Stomach smooth muscle (tissue), 2 donors: Measurements from ENCODE around the gene CABLES2.

Experiments used
- H3K27ac ChIP-seq: one replicate; pipeline ENCODE4 v1.7.0; 2013; ENCODE audit warnings: mild to moderate bottlenecking, low read length, inconsistent platforms
- H3K27me3 ChIP-seq, 2 donors: one replicate each; pipeline ENCODE4 v1.7.0; 2013; ENCODE audit warnings: low read length in 2 of 2; ENCODE audit not compliant: insufficient read depth in 2 of 2, control insufficient read depth in 1 of 2
- H3K36me3 ChIP-seq, 2 donors: one replicate each; pipeline ENCODE4 v1.7.0; 2013; ENCODE audit warnings: low read length in 2 of 2; ENCODE audit not compliant: control insufficient read depth in 2 of 2, insufficient read depth in 2 of 2
- H3K4me1 ChIP-seq: one replicate; pipeline ENCODE4 v1.7.0; 2013; ENCODE audit warnings: low read length; ENCODE audit not compliant: control insufficient read depth, insufficient read depth
- H3K4me3 ChIP-seq, 2 donors: one replicate each; pipeline ENCODE4 v1.7.0; 2013; ENCODE audit warnings: low read length in 2 of 2
- H3K9ac ChIP-seq, 2 donors: one replicate each; pipeline ENCODE4 v1.7.0; 2013; ENCODE audit warnings: low read length in 2 of 2, mild to moderate bottlenecking in 1 of 2
- H3K9me3 ChIP-seq, 2 donors: one replicate each; pipeline ENCODE4 v1.7.0; 2013; ENCODE audit warnings: low read length in 2 of 2; ENCODE audit not compliant: control insufficient read depth in 2 of 2
- donor health status: healthy.
- donor health status: Pancreatic carcinoma.

Gene CABLES2

GRCh38 chr20:62386383-62387218 lies 20.5 kb downstream of the CABLES2 start, which contains the start of gene RPS21:
RPS21 (plus strand) TSS chr20:62387103; CDS start chr20:62387339, 236 bp downstream.
- no peaks in the 10 kb centered on the region for H3K9me3 ChIP-seq
- peaks cover 26% of the 10 kb centered on the region for H3K4me1 ChIP-seq
- peak within 1 kb of the TSS; percentile 95 for H3K4me3 ChIP-seq
- no peaks in the 10 kb centered on the region for H3K27me3 ChIP-seq
- H3K9ac ChIP-seq: peak within 1 kb of the TSS; percentile 93
- H3K36me3 ChIP-seq: peaks cover 10 to 25% of the 10 kb centered on the region in 2 donors
- H3K27ac ChIP-seq: peak within 1 kb of the TSS; percentile 85

GRCh38 chr20:62382306-62383198 lies 24.5 kb downstream of the CABLES2 start:
- Histone ChIP-seq H3K27me3 (no peaks in the 10 kb centered on the region), H3K4me3 (no peak overlapping the region), H3K27ac (no peak overlapping the region), H3K4me1 (peaks cover 48% of the 10 kb centered on the region), H3K9ac (no peak overlapping the region), H3K9me3 (no peaks in the 10 kb centered on the region), H3K36me3 (no peaks in the 10 kb centered on the region)

GRCh38 chr20:62381842-62382241 lies 25.2 kb downstream of the CABLES2 start:
- Histone ChIP-seq H3K9ac (no peak overlapping the region), H3K4me1 (peaks cover 52% of the 10 kb centered on the region), H3K27ac (peak overlapping the region; percentile 53), H3K27me3 (no peaks in the 10 kb centered on the region), H3K36me3 (no peaks in the 10 kb centered on the region), H3K4me3 (no peak overlapping the region), H3K9me3 (no peaks in the 10 kb centered on the region)

- Histone ChIP-seq H3K4me3 (no peak overlapping the region), H3K27ac (peak overlapping the region; percentile 53), H3K9me3 (no peaks in the 10 kb centered on the region), H3K36me3 (no peaks in the 10 kb centered on the region), H3K4me1 (peaks cover 56% of the 10 kb centered on the region), H3K27me3 (no peaks in the 10 kb centered on the region), H3K9ac (no peak overlapping the region)
Observed at GRCh38 chr20:62381202-62381797, 25.8 kb downstream of the CABLES2 start.

GRCh38 chr20:62378215-62378614 lies 28.9 kb downstream of the CABLES2 start:
- no peak overlapping the region for H3K9ac ChIP-seq
- no peaks in the 10 kb centered on the region for H3K27me3 ChIP-seq
- peak overlapping the region in 1 of 2 donors; percentile 29 for H3K4me3 ChIP-seq
- H3K36me3 ChIP-seq: no peaks in the 10 kb centered on the region
- no peaks in the 10 kb centered on the region for H3K9me3 ChIP-seq
- peaks cover 76% of the 10 kb centered on the region for H3K4me1 ChIP-seq
- H3K27ac ChIP-seq: peak overlapping the region; percentile 95

GRCh38 chr20:62377615-62378178 lies 29.4 kb downstream of the CABLES2 start:
- Histone ChIP-seq H3K9me3 (no peaks in the 10 kb centered on the region), H3K4me3 (peak overlapping the region in 1 of 2 donors; percentile 29), H3K27me3 (no peaks in the 10 kb centered on the region), H3K36me3 (no peaks in the 10 kb centered on the region), H3K4me1 (peaks cover 81% of the 10 kb centered on the region), H3K27ac (peak overlapping the region; percentile 95), H3K9ac (peak overlapping the region; percentile 19 to 47)

GRCh38 chr20:62377064-62377461 lies 30.0 kb downstream of the CABLES2 start:
- peaks cover 80% of the 10 kb centered on the region for H3K4me1 ChIP-seq
- no peaks in the 10 kb centered on the region for H3K36me3 ChIP-seq
- H3K9me3 ChIP-seq: no peaks in the 10 kb centered on the region
- H3K9ac ChIP-seq: peak overlapping the region; percentile 19 to 47
- H3K27ac ChIP-seq: peak overlapping the region; percentile 95
- no peaks in the 10 kb centered on the region for H3K27me3 ChIP-seq
- peak overlapping the region in 1 of 2 donors; percentile 8 for H3K4me3 ChIP-seq

GRCh38 chr20:62376112-62377063 lies 30.7 kb downstream of the CABLES2 start:
- H3K36me3 ChIP-seq: no peaks in the 10 kb centered on the region
- H3K4me1 ChIP-seq: peaks cover 84% of the 10 kb centered on the region
- H3K9ac ChIP-seq: peak overlapping the region; percentile 19 to 47
- H3K27me3 ChIP-seq: no peaks in the 10 kb centered on the region
- peak overlapping the region in 1 of 2 donors; percentile 8 for H3K4me3 ChIP-seq
- H3K9me3 ChIP-seq: no peaks in the 10 kb centered on the region
- peak overlapping the region; percentile 95 for H3K27ac ChIP-seq

GRCh38 chr20:62374331-62375152 lies 32.5 kb downstream of the CABLES2 start:
- Histone ChIP-seq H3K9me3 (no peaks in the 10 kb centered on the region), H3K4me1 (peaks cover 92% of the 10 kb centered on the region), H3K4me3 (peak overlapping the region in 1 of 2 donors; percentile 32), H3K9ac (peak overlapping the region in 1 of 2 donors; percentile 39), H3K27me3 (no peaks in the 10 kb centered on the region), H3K27ac (peak overlapping the region; percentile 95), H3K36me3 (no peaks in the 10 kb centered on the region)
